Fibroblast of lung (primary cell): Measurements from ENCODE around the gene ARHGEF19. TPM values are rescaled to one million over a fixed set of nuclear protein-coding genes. Genes with fewer than 3 reads are reported as not detected.

Experiments used
- DNase-seq, 2 donors: peaks; one replicate each; pipeline versions ENCODE4 v3.0.0 to v3.0.0-alpha.2; 2010; ENCODE audit warnings: low read depth in 2 of 2
- H2AFZ ChIP-seq: 2 replicates; pipeline ENCODE4 v1.5.1; 2012; ENCODE audit warnings: low read length, control low read depth, inconsistent platforms
- H3K27ac ChIP-seq: 2 replicates; pipeline ENCODE4 v1.5.1; 2011; ENCODE audit warnings: low read length, control low read depth; ENCODE audit not compliant: insufficient read depth
- H3K27me3 ChIP-seq: 2 replicates; pipeline ENCODE4 v1.5.1; 2011; ENCODE audit warnings: mild to moderate bottlenecking, low read length; ENCODE audit not compliant: control insufficient read depth, insufficient read depth
- H3K36me3 ChIP-seq: 2 replicates; pipeline ENCODE4 v1.5.1; 2011; ENCODE audit warnings: low read length; ENCODE audit not compliant: control insufficient read depth, insufficient read depth
- H3K4me1 ChIP-seq: 2 replicates; pipeline ENCODE4 v1.5.1; 2011; ENCODE audit warnings: low read length; ENCODE audit not compliant: control insufficient read depth, insufficient read depth; ENCODE audit errors: extremely low read depth
- H3K4me2 ChIP-seq: 2 replicates; pipeline ENCODE4 v1.5.1; 2011; ENCODE audit warnings: low read length, control low read depth; ENCODE audit not compliant: insufficient read depth; ENCODE audit errors: extremely low read depth
- H3K4me3 ChIP-seq, 4 experiments: fragments of 200-600 bp in 1 of 4; sonication (generic) in 1 of 4; replicated peaks in 1 of 4; 2 replicates each; pipeline ENCODE4 v1.5.1; 2011 to 2016; ENCODE audit warnings: low read length in 4 of 4, low read depth in 3 of 4, mild to moderate bottlenecking in 3 of 4, control low read depth in 2 of 4, inconsistent platforms in 1 of 4, mixed read lengths in 1 of 4; ENCODE audit not compliant: insufficient read depth in 1 of 4; ENCODE audit errors: control extremely low read depth in 1 of 4
- H3K79me2 ChIP-seq: 2 replicates; pipeline ENCODE4 v1.5.1; 2012; ENCODE audit warnings: mild to moderate bottlenecking, low read length, inconsistent platforms; ENCODE audit not compliant: control insufficient read depth, insufficient read depth
- H3K9ac ChIP-seq: 2 replicates; pipeline ENCODE4 v1.5.1; 2011; ENCODE audit warnings: mild to moderate bottlenecking, low read length, control low read depth; ENCODE audit not compliant: insufficient read depth
- H3K9me3 ChIP-seq: 2 replicates; pipeline ENCODE4 v1.5.1; 2012; ENCODE audit warnings: low read depth, low read length; ENCODE audit not compliant: control insufficient read depth, insufficient read depth
- H4K20me1 ChIP-seq: 2 replicates; pipeline ENCODE4 v1.5.1; 2011; ENCODE audit warnings: low read length; ENCODE audit not compliant: control insufficient read depth, insufficient read depth; ENCODE audit errors: extremely low read depth
- EZH2 ChIP-seq: IDR thresholded peaks from 2 replicates; pipeline ENCODE4 v1.5.1; 2012; ENCODE audit warnings: low read length, control low read depth, mild to moderate bottlenecking; ENCODE audit errors: missing control alignments
- polyA plus RNA-seq, 2 donors: library from polyadenylated mRNA; depleted of rRNA in 1 of 2; stranded (reverse) in 1 of 2; unstranded in 1 of 2; fragments of >200 nt; gene quantifications; 2 replicates each; pipeline ENCODE4 v1.2.1, GENCODE V29; 2011 to 2012; ENCODE audit warnings: missing spikeins in 1 of 2
- total RNA-seq: library from RNA; depleted of rRNA; stranded (reverse); fragments of >200 nt; gene quantifications from 2 replicates; pipeline ENCODE4 v1.2.1, GENCODE V29; 2014
- TF ChIP-seq, protein P1 (sequence below), 2 donors: IDR thresholded peaks in 1 of 2; conservative IDR thresholded peaks in 1 of 2; 1 replicate in 1 of 2; 2 replicates in 1 of 2; pipeline ENCODE4 v1.5.1; 2011 to 2012; ENCODE audit warnings: low read length in 2 of 2, control low read depth in 1 of 2, inconsistent platforms in 1 of 2, low read depth in 1 of 2, mild to moderate bottlenecking in 1 of 2

Gene ARHGEF19
- total and polyA plus RNA-seq, 2 donors (not counting 1 experiment from before 2014, with no cell fraction given): 3.3 TPM

DNA sequence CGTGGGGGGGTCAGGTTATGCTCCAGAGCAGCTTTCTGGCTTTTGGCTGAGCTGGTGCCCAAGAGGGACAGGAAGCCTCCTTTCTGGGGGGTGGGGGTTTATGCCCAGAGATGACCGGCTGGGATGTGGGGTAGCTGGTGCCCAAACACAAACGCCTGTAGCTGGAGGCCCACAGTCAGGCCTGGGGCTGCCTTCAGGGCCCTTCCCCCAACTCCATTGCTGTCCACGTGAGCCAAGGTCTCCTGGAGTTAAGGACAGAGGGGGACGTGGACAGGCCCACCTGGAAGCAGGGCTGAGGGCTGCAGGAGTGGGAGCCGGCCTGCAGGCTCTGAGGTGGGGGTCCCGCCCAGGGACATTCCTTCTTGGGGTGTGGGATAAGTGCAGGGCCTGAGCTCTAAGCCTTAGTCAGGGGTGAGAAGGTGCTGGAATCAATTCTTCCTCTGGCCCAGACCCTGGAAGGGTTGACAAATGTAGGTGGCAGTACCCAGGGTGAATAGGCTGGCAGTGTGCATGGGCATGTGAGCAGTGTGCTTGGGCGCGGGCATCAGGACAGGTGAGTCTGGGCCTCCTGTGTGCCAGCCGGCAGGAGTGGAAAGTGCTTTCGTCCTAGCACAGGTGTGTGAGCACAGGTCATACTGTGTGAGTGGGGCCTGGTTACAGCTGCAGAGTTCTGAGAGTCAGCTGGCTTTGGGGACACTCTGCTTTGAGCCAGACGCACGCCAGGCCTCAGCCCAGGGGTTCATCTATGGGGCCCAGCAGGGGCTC lies 17.7 kb upstream of the ARHGEF19 start:
- H3K4me2 ChIP-seq: no peak overlapping the region
- TF ChIP-seq, protein P1, sequence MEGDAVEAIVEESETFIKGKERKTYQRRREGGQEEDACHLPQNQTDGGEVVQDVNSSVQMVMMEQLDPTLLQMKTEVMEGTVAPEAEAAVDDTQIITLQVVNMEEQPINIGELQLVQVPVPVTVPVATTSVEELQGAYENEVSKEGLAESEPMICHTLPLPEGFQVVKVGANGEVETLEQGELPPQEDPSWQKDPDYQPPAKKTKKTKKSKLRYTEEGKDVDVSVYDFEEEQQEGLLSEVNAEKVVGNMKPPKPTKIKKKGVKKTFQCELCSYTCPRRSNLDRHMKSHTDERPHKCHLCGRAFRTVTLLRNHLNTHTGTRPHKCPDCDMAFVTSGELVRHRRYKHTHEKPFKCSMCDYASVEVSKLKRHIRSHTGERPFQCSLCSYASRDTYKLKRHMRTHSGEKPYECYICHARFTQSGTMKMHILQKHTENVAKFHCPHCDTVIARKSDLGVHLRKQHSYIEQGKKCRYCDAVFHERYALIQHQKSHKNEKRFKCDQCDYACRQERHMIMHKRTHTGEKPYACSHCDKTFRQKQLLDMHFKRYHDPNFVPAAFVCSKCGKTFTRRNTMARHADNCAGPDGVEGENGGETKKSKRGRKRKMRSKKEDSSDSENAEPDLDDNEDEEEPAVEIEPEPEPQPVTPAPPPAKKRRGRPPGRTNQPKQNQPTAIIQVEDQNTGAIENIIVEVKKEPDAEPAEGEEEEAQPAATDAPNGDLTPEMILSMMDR (conservative IDR thresholded peaks at IDR 0.05 in 1 of 2, IDR thresholded peaks at IDR 0.05 in 1 of 2; ENCODE audit: low read depth in 1 of 2, low read length in 2 of 2): no peak
- no peak for TF ChIP-seq EZH2
- H3K4me1 ChIP-seq: no peaks in the 10 kb centered on the region
- H4K20me1 ChIP-seq: no peaks in the 10 kb centered on the region
- H3K9ac ChIP-seq: no peak overlapping the region
- no peaks in the 10 kb centered on the region for H3K79me2 ChIP-seq
- H3K4me3 ChIP-seq: no peak overlapping the region
- H3K27me3 ChIP-seq: peaks cover 23% of the 10 kb centered on the region
- H3K36me3 ChIP-seq: no peaks in the 10 kb centered on the region
- H3K27ac ChIP-seq: no peak overlapping the region
- H2AFZ ChIP-seq: no peak overlapping the region
- H3K9me3 ChIP-seq: no peaks in the 10 kb centered on the region
- no peak for DNase-seq

DNA sequence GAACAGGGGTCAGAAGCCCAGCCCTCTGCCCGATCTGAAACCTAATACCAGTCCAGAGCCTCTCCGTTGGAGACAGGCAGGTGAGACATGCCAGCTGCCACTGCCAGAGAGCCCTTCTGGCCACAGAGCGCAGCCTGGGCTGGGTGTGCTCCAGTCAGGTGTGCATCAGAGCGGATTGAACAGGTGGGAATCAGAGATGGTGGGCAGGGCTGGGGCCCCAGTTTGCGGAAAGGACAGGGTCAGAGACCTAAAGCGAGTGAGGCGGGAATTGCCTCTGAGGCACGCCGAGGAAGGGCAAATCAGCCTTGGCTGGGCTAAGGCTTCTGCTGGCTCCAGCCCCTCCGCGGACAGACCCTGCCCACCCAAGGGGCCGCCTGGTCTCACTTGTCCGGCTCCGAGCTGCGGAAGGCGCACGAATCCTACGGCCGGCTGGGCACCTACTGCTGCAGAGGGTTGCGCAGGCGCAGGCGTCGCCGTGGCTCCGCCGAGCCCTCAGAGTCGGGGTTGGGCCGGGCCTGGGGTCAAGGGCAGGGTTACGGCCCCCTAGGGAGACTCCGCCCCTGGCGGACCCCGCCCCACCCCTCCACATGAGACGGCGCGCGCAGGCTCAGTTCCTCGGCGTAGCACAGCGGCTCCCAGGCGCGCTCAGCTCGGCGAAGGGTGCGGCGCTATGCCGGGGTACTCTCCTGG lies 14.2 kb upstream of the ARHGEF19 start:
- no peaks in the 10 kb centered on the region for H3K79me2 ChIP-seq
- no peak overlapping the region for H3K27ac ChIP-seq
- DNase-seq: no peak
- peak overlapping the region; percentile 2 for H3K4me2 ChIP-seq
- no peaks in the 10 kb centered on the region for H4K20me1 ChIP-seq
- H3K9ac ChIP-seq: no peak overlapping the region
- H3K36me3 ChIP-seq: no peaks in the 10 kb centered on the region
- H3K27me3 ChIP-seq: peaks cover 27% of the 10 kb centered on the region
- no peak overlapping the region for H2AFZ ChIP-seq
- H3K4me3 ChIP-seq: peak overlapping the region in 1 of 4 experiments; percentile 17
- no peaks in the 10 kb centered on the region for H3K9me3 ChIP-seq
- no peaks in the 10 kb centered on the region for H3K4me1 ChIP-seq
- no peak for TF ChIP-seq EZH2
- TF ChIP-seq, protein P1 (conservative IDR thresholded peaks at IDR 0.05 in 1 of 2, IDR thresholded peaks at IDR 0.05 in 1 of 2; ENCODE audit: low read depth in 1 of 2, low read length in 2 of 2): no peak

DNA sequence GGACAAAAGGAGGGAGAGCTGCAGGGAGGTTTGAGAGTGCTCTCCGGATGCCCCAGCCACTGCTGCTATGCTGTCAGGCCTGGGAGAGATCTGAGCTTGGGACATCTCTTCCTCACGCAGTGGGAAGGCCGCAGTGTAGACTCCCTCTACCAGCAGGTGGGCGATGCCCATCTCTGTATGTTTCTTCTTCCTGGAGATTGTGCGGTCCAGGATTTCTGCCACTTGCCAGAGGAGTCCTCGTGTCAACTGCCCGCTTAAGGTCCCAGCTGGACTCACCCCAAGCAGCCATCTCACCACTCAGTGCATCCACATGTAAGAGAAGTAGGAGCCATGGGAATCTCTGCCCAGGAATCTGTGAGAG lies 13.7 kb upstream of the ARHGEF19 start:
- H2AFZ ChIP-seq: no peak overlapping the region

More for the DNA sequence above, 13.7 kb upstream of the ARHGEF19 start:
- Histone ChIP-seq H3K4me1 (no peaks in the 10 kb centered on the region), H3K9me3 (no peaks in the 10 kb centered on the region), H3K9ac (no peak overlapping the region), H3K36me3 (no peaks in the 10 kb centered on the region), H3K27me3 (peaks cover 29% of the 10 kb centered on the region), H3K4me3 (no peak overlapping the region), H3K4me2 (no peak overlapping the region), H4K20me1 (no peaks in the 10 kb centered on the region), H3K79me2 (no peaks in the 10 kb centered on the region), H3K27ac (no peak overlapping the region)
- no peak for DNase-seq
- no peak for TF ChIP-seq EZH2
- TF ChIP-seq, protein P1 (conservative IDR thresholded peaks at IDR 0.05 in 1 of 2, IDR thresholded peaks at IDR 0.05 in 1 of 2; ENCODE audit: low read depth in 1 of 2, low read length in 2 of 2): no peak
